ENCODE results near the gene CHST10.

Gene CHST10

DNA sequence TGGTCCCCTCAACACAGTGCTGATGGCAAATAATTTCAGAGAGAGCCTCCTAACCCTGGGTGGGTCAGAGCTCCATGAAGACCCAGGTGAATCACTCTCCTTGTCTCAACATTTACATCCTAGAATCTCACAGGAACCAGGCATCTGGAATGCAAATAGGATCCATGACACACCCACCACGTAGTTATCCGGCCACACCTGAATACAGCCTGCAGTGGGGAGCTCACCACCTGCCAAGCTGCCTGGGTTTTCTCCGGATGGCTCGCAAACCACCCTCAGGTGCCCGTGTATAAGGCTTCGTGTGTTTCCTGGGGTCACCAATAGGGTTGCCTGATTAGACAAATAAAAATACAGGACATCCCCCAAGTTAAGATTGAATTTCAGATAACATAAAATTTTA is 9.9 kb downstream of the CHST10 start:
- ChIA-PET POLR2A (interaction anchor here (0.9 kb wide), 1 partner anchor 10 kb away, joined by 4 read pairs; the partner anchor contains the start of gene CHST10), CTCF (no interaction called here)
- DNase-seq (ENCODE audit: extremely low spot score): no peak
- TF ChIP-seq FOXA1 (IDR thresholded peaks at IDR 0.05) (no peak), FOXM1 (IDR thresholded peaks at IDR 0.05; ENCODE audit: borderline replicate concordance) (no peak), ELF4 (IDR thresholded peaks at IDR 0.05) (no peak), TARDBP (IDR thresholded peaks at IDR 0.05) (no peak), ZNF384 (IDR thresholded peaks at IDR 0.05) (no peak), ARNT (IDR thresholded peaks at IDR 0.05) (no peak), L3MBTL2 (conservative IDR thresholded peaks at IDR 0.05) (no peak), HDGF (IDR thresholded peaks at IDR 0.05; ENCODE audit: borderline replicate concordance) (no peak), FOXK2 (IDR thresholded peaks at IDR 0.05) (no peak), BHLHE40 (IDR thresholded peaks at IDR 0.05; ENCODE audit: borderline replicate concordance) (no peak)

DNA sequence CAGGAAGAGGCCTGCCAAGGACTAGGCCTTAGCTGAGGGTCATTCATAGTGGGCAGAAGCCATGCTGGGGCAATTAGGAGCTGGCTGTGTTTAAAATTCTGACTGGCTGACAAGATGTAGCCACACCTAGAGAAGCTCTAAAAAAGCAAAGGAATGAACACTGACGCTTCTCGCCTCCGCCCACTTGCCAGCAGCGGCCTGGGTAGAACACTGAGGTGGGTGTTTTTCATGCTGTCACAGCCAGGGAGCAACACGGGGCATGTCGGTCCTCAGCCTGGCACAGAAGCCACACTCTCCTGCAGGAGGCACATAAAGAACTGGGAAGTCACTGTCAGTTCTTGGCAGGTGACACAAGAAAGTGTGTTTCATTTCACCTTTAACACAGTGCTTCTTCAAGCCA is 10.4 kb downstream of the CHST10 start:
- CTCF ChIA-PET: no interaction called here
- TF ChIP-seq SUZ12 (IDR thresholded peaks at IDR 0.05) (no peak), BHLHE40 (IDR thresholded peaks at IDR 0.05; ENCODE audit: borderline replicate concordance) (no peak)
- TF ChIP-seq, protein P1, sequence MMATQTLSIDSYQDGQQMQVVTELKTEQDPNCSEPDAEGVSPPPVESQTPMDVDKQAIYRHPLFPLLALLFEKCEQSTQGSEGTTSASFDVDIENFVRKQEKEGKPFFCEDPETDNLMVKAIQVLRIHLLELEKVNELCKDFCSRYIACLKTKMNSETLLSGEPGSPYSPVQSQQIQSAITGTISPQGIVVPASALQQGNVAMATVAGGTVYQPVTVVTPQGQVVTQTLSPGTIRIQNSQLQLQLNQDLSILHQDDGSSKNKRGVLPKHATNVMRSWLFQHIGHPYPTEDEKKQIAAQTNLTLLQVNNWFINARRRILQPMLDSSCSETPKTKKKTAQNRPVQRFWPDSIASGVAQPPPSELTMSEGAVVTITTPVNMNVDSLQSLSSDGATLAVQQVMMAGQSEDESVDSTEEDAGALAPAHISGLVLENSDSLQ (IDR thresholded peaks at IDR 0.05): no peak
- no peak for DNase-seq (ENCODE audit: extremely low spot score)
- POLR2A ChIA-PET: interaction anchor here (0.9 kb wide), 1 partner anchor 10 kb away, joined by 4 read pairs; the partner anchor contains the start of gene CHST10

DNA sequence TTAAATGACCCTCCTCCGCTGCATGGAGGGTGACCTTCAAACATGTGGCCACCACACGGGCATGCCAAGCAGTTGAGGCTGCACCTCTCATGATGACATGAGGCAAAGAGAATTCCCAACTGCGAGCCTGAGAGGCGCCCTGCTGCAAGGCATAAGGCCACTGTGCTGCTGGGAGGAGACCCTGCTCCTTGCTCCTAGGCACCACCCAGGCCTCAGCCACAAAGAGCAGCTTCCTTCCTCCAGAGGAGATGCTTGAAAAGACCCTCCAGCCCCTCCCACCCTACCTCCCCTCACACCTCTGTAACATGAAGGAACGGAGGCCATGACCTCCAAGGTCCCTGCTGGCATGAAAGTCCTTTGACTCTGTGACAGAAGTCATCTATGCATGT is 11.4 kb downstream of the CHST10 start:
- TF ChIP-seq FOXK2 (IDR thresholded peaks at IDR 0.05): no peak
- TF ChIP-seq L3MBTL2 (conservative IDR thresholded peaks at IDR 0.05): no peak
- TF ChIP-seq LEF1 (IDR thresholded peaks at IDR 0.05; ENCODE audit: borderline replicate concordance): no peak
- TF ChIP-seq NFRKB (IDR thresholded peaks at IDR 0.05): no peak
- TF ChIP-seq FOXA1 (IDR thresholded peaks at IDR 0.05): no peak
- no peak for TF ChIP-seq SUZ12 (IDR thresholded peaks at IDR 0.05)
- TF ChIP-seq CTBP1 (IDR thresholded peaks at IDR 0.05; ENCODE audit: borderline replicate concordance): no peak
- no peak for TF ChIP-seq BHLHE40 (IDR thresholded peaks at IDR 0.05; ENCODE audit: borderline replicate concordance)
- TF ChIP-seq ARNT (IDR thresholded peaks at IDR 0.05): no peak
- no peak for TF ChIP-seq TARDBP (IDR thresholded peaks at IDR 0.05)
- TF ChIP-seq HDGF (IDR thresholded peaks at IDR 0.05; ENCODE audit: borderline replicate concordance): no peak
- TF ChIP-seq, protein P1 (IDR thresholded peaks at IDR 0.05): no peak
- TF ChIP-seq SP1 (IDR thresholded peaks at IDR 0.05): no peak
- TF ChIP-seq FOXM1 (IDR thresholded peaks at IDR 0.05; ENCODE audit: borderline replicate concordance): no peak
- TF ChIP-seq ZNF384 (IDR thresholded peaks at IDR 0.05): no peak
- no peak for TF ChIP-seq ELF4 (IDR thresholded peaks at IDR 0.05)
- no peak for DNase-seq (ENCODE audit: extremely low spot score)
- ChIA-PET CTCF (no interaction called here), POLR2A (no interaction called here)

GRCh38 chr2:100405403-100406119 is 11.9 kb downstream of the CHST10 start:
- ChIA-PET POLR2A (interaction anchor here (1.0 kb wide), 1 partner anchor 12 kb away, joined by 4 read pairs; the partner anchor contains the start of gene CHST10), CTCF (no interaction called here)
- DNase-seq (ENCODE audit: extremely low spot score): no peak
- TF ChIP-seq FOXA1 (IDR thresholded peaks at IDR 0.05) (no peak), ELF4 (IDR thresholded peaks at IDR 0.05) (no peak), ARNT (IDR thresholded peaks at IDR 0.05) (no peak), BHLHE40 (IDR thresholded peaks at IDR 0.05; ENCODE audit: borderline replicate concordance) (no peak), LEF1 (IDR thresholded peaks at IDR 0.05; ENCODE audit: borderline replicate concordance) (no peak), TARDBP (IDR thresholded peaks at IDR 0.05) (no peak)
- TF ChIP-seq, protein P1 (IDR thresholded peaks at IDR 0.05): no peak

- CTCF ChIA-PET: no interaction called here
- no peak for DNase-seq (ENCODE audit: extremely low spot score)
- no peak for TF ChIP-seq TARDBP (IDR thresholded peaks at IDR 0.05)
- no peak for TF ChIP-seq ARNT (IDR thresholded peaks at IDR 0.05)
- no peak for TF ChIP-seq NFRKB (IDR thresholded peaks at IDR 0.05)
- no peak for TF ChIP-seq FOXM1 (IDR thresholded peaks at IDR 0.05; ENCODE audit: borderline replicate concordance)
- TF ChIP-seq L3MBTL2 (conservative IDR thresholded peaks at IDR 0.05): no peak
- TF ChIP-seq LEF1 (IDR thresholded peaks at IDR 0.05; ENCODE audit: borderline replicate concordance): no peak
- no peak for TF ChIP-seq CTBP1 (IDR thresholded peaks at IDR 0.05; ENCODE audit: borderline replicate concordance)
- no peak for TF ChIP-seq FOXK2 (IDR thresholded peaks at IDR 0.05)
- TF ChIP-seq FOXA1 (IDR thresholded peaks at IDR 0.05): no peak
- TF ChIP-seq HDGF (IDR thresholded peaks at IDR 0.05; ENCODE audit: borderline replicate concordance): no peak
- no peak for TF ChIP-seq BHLHE40 (IDR thresholded peaks at IDR 0.05; ENCODE audit: borderline replicate concordance)
- TF ChIP-seq, protein P1 (IDR thresholded peaks at IDR 0.05): no peak
- no peak for TF ChIP-seq ELF4 (IDR thresholded peaks at IDR 0.05)
- TF ChIP-seq SP1 (IDR thresholded peaks at IDR 0.05): no peak
- POLR2A ChIA-PET: interaction anchor here (1.0 kb wide), 1 partner anchor 13 kb away, joined by 4 read pairs; the partner anchor contains the start of gene CHST10
Observed at GRCh38 chr2:100404411-100404810, 13.1 kb downstream of the CHST10 start.

Measured in HEK293T (cell line).